KMS-11 (cell line): ENCODE data around the gene LRRC4C.

ENCODE experiments used
- H2AFZ ChIP-seq: fragments of 200-600 bp; sonication (generic); 2 replicates; pipeline ENCODE4 v1.6.1; 2016; ENCODE audit warnings: antibody characterized with exemption, mixed run types, low read depth
- H3K27ac ChIP-seq: fragments of 200-600 bp; sonication (generic); 2 replicates; pipeline ENCODE4 v1.6.1; 2016; ENCODE audit warnings: mild to moderate bottlenecking, mixed run types
- H3K27me3 ChIP-seq: fragments of 200-600 bp; sonication (generic); 2 replicates; pipeline ENCODE4 v1.6.1; 2017; ENCODE audit warnings: mild to moderate bottlenecking, low read depth, mixed run types, moderate library complexity; ENCODE audit not compliant: insufficient read depth
- H3K36me3 ChIP-seq: fragments of 200-600 bp; sonication (generic); 2 replicates; pipeline ENCODE4 v1.6.1; 2017; ENCODE audit warnings: mild to moderate bottlenecking, mixed run types; ENCODE audit not compliant: insufficient read depth
- H3K4me1 ChIP-seq: fragments of 200-600 bp; sonication (generic); 2 replicates; pipeline ENCODE4 v1.6.1; 2016; ENCODE audit warnings: mild to moderate bottlenecking, low read depth, mixed run types; ENCODE audit not compliant: poor library complexity, severe bottlenecking
- H3K4me2 ChIP-seq: fragments of 200-600 bp; sonication (generic); 2 replicates; pipeline ENCODE4 v1.7.0; 2016; ENCODE audit warnings: mild to moderate bottlenecking, mixed run types
- H3K4me3 ChIP-seq: fragments of 200-600 bp; sonication (generic); IDR thresholded peaks from 2 replicates; pipeline ENCODE4 v1.6.1; 2017; ENCODE audit warnings: low read depth, low read length, mixed read lengths; ENCODE audit not compliant: insufficient read depth
- H3K79me2 ChIP-seq: fragments of 200-600 bp; sonication (generic); 2 replicates; pipeline ENCODE4 v1.6.1; 2016; ENCODE audit warnings: low read depth, mixed run types; ENCODE audit not compliant: insufficient read depth
- H3K9ac ChIP-seq: fragments of 200-600 bp; sonication (generic); 2 replicates; pipeline ENCODE4 v1.6.1; 2016; ENCODE audit warnings: mild to moderate bottlenecking, mixed run types
- H4K20me1 ChIP-seq: fragments of 200-600 bp; sonication (generic); 2 replicates; pipeline ENCODE4 v1.6.1; 2016; ENCODE audit warnings: mild to moderate bottlenecking, mixed run types; ENCODE audit not compliant: insufficient read depth
- TF ChIP-seq, protein P1 (sequence below): fragments of 200-600 bp; sonication (generic); conservative IDR thresholded peaks from 2 replicates; pipeline ENCODE4 v1.6.1; 2017; ENCODE audit warnings: low read depth, mild to moderate bottlenecking, antibody characterized with exemption, low read length, moderate library complexity, mixed read lengths

LRRC4C gene

DNA sequence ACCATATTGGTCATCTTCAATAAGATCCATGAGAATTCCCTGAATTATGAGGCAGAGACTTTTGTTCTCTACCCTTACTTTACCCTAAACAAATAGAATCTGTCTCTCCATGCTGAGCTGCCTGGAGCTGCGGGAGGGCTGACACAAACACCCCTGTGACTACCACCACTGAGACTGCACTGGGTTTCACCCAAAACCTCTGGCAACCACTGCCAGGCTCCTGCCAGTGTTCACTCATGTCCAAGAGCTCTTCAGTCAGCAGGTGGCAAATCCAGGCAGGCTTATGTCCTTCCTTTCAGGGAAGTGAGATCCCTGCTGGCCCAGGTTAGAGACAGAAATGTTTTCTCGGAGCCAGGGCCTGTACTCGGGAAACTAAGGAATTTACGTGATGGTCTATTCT lies 1105.3 kb downstream of the LRRC4C start:
- no peaks in the 10 kb centered on the region for H3K36me3 ChIP-seq

DNA sequence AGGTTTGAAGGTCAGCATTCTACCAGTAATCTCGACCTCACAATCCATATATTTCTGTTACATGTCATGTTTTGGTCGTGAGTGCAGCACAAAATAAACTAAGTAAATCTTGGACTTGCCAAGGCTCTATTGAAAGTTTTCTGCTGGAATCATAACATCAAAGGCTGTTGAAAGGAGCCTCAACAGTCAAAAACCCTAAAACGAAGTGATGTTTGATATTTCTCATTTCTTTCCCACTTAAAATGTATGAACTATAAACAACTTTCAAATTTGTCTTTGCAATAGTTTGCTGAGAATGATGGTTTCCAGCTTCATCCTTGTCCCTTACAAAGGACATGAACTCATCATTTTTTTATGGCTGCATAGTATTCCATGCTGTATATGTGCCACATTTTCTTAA lies 1118.5 kb downstream of the LRRC4C start:
- Histone ChIP-seq H3K27ac (no peak overlapping the region), H3K79me2 (no peaks in the 10 kb centered on the region), H3K9ac (no peak overlapping the region), H3K4me3 (no peak overlapping the region), H3K36me3 (no peaks in the 10 kb centered on the region), H3K4me1 (no peaks in the 10 kb centered on the region), H3K4me2 (no peak overlapping the region), H2AFZ (no peak overlapping the region), H3K27me3 (no peaks in the 10 kb centered on the region), H4K20me1 (no peaks in the 10 kb centered on the region)
- TF ChIP-seq, protein P1, sequence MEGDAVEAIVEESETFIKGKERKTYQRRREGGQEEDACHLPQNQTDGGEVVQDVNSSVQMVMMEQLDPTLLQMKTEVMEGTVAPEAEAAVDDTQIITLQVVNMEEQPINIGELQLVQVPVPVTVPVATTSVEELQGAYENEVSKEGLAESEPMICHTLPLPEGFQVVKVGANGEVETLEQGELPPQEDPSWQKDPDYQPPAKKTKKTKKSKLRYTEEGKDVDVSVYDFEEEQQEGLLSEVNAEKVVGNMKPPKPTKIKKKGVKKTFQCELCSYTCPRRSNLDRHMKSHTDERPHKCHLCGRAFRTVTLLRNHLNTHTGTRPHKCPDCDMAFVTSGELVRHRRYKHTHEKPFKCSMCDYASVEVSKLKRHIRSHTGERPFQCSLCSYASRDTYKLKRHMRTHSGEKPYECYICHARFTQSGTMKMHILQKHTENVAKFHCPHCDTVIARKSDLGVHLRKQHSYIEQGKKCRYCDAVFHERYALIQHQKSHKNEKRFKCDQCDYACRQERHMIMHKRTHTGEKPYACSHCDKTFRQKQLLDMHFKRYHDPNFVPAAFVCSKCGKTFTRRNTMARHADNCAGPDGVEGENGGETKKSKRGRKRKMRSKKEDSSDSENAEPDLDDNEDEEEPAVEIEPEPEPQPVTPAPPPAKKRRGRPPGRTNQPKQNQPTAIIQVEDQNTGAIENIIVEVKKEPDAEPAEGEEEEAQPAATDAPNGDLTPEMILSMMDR: no peak

More for the DNA sequence above, 1105.3 kb downstream of the LRRC4C start:
- no peak overlapping the region for H3K27ac ChIP-seq
- no peak overlapping the region for H3K9ac ChIP-seq
- H3K27me3 ChIP-seq: no peaks in the 10 kb centered on the region
- H4K20me1 ChIP-seq: no peaks in the 10 kb centered on the region
- H2AFZ ChIP-seq: no peak overlapping the region
- H3K4me3 ChIP-seq: no peak overlapping the region
- H3K4me2 ChIP-seq: no peak overlapping the region
- H3K4me1 ChIP-seq: no peaks in the 10 kb centered on the region
- no peaks in the 10 kb centered on the region for H3K79me2 ChIP-seq
- TF ChIP-seq, protein P1: no peak

DNA sequence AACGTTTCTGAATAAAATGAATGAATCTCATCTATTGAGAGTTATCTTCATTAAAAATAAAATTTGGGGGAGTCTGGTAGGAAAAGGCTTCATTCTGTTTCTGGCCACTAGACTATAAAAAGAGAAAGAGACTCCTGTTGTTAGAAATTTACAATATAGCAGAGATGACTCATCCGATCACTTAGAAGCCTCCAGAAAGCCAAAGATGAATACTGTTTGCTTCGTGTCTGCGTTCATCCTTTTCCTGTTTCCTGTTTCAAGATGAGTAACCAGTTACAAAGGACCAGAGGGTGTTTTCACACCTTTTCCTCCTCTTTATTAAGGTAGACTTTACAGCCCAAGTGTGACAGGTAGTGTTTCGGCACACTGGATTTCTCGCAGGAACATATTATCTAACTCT lies 1120.7 kb downstream of the LRRC4C start:
- Histone ChIP-seq H3K36me3 (no peaks in the 10 kb centered on the region), H3K9ac (no peak overlapping the region), H3K27ac (no peak overlapping the region)

DNA sequence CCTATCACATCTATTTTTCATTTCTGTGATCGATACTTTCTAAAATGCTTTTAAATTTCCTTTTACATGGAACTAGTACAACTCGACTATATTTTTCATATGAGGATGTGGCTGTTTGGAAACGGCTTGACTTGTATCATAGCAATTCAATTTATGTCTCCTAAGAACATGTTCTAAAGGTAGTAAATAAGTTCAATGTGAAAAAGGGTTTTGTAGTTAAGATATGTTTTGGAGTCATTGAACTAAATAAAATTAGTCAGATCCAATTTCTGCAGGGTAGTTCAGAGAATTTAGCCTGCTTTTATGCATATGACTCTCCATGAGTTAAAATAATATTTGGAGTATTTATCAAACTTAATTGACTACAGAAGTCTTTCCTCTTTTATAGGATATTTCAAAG lies 1121.4 kb downstream of the LRRC4C start:
- H3K27ac ChIP-seq: no peak overlapping the region
- H3K4me3 ChIP-seq: no peak overlapping the region
- H3K9ac ChIP-seq: no peak overlapping the region
- H3K36me3 ChIP-seq: no peaks in the 10 kb centered on the region
- no peak overlapping the region for H2AFZ ChIP-seq
- no peaks in the 10 kb centered on the region for H4K20me1 ChIP-seq
- no peaks in the 10 kb centered on the region for H3K27me3 ChIP-seq
- no peak overlapping the region for H3K4me2 ChIP-seq
- no peaks in the 10 kb centered on the region for H3K79me2 ChIP-seq
- TF ChIP-seq, protein P1: no peak
- no peaks in the 10 kb centered on the region for H3K4me1 ChIP-seq

More for the DNA sequence above, 1120.7 kb downstream of the LRRC4C start:
- H3K4me3 ChIP-seq: no peak overlapping the region
- H3K4me1 ChIP-seq: no peaks in the 10 kb centered on the region
- H4K20me1 ChIP-seq: no peaks in the 10 kb centered on the region
- no peaks in the 10 kb centered on the region for H3K79me2 ChIP-seq
- H3K4me2 ChIP-seq: no peak overlapping the region
- no peaks in the 10 kb centered on the region for H3K27me3 ChIP-seq
- no peak overlapping the region for H2AFZ ChIP-seq
- TF ChIP-seq, protein P1: no peak
